Measurements from ENCODE around the gene BEST1.
"Not testable (repeated sequence)": the region's sequence is repeated elsewhere in the genome, so short reads cannot be mapped to it uniquely, and the experiment has no call there.

BEST1 gene

GRCh38 chr11:61949169-61950034, 749 bp upstream of the BEST1 start:
- DNase-seq, result no peak

DNA sequence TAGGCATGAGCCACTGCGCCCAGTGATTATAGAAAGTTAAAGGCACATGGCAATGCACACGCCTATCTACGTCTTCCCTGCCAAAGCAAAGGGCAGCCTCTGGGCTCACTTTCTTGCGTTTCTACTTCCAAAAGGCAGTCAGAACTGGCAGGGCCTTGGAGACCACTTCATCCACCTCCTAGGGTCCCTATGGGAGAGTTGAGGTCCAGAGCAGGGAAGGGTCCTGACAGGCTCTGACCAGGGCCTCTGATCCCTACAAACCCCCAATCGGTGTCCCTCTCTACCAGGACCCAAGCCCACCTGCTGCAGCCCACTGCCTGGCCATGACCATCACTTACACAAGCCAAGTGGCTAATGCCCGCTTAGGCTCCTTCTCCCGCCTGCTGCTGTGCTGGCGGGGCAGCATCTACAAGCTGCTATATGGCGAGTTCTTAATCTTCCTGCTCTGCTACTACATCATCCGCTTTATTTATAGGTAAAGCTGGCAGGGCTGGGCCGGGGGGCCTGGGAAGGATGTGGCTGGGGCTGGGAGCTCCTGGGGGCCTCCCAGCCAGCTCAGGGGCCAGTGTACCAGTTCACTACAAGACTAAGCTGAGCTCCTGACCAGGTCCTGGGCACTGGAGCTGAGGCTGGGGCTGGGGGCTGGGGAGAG, 1.5 kb downstream of the BEST1 start:
- no peak for DNase-seq

DNA sequence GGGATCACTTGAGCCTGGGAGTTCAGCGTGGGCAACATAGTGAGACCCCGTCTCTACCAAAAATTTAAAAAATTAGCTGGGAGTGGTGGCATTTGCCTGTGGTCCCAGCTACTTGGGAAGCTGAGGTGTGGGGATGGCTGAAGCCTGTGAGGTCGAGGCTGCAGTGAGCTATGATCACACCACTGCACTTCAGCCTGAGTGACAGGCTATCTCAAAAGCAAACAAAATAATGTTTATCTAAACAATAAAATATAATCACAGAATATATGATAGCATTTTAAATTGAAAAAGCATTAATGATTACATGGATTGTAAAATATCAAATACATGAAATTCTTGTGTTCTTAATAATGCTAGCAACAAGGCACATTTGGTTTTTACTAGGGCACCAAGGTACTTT, 2.7 kb downstream of the BEST1 start:
- DNase-seq, result no peak

DNA sequence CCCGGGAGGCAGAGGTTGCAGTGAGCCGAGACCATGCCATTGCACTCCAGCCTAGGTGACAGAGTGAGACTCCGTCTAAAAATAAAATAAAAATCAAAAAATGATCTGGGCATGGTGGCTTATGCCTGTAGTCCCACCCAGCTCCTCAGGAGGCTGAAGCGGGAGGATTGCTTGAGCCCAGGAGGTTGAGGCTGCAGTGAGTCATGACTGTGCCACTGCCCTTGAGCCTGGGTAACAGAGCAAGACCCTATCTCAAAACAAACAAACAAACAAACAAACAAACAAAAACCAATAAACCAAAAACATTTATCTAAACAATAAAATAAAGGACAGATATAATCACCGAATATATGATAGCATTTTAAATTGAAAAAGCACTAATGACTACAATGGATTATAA, 3.5 kb downstream of the BEST1 start:
- DNase-seq, result not testable (repeated sequence)

DNA sequence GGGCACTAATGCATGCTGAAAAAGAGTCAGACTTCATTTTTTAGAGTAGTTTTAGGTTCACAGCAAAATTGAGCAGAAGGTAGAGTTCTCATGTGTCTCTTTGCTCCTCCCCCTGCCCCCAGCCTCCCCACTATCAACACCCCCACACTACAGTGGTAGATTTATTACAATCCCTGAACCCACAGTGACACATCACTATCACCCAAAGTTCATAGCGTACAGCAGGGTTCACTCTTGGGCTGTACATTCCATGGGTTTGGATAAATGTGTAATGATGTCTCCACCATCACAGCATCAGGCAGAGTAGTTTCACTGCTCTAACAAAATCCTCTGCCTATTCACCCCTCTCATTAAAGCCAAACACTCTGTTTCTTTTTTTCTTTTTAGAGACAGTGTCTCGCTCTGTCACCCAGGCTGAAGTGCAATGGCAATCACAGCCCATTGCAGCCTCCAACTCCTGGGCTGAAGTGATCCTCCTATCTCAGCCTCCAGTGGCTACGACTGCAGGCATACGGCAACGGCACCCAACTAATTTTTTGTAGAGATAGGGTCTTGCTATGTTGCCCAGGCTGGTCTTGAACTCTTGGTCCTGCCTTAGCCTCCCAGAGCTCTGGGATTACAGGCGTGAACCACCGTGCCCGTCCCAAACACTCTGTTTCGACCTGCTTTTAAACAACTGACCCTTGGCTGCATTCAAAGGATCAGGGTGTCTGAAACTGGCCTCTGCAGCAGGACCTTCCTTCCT, 4.1 kb downstream of the BEST1 start:
- DNase-seq, result no peak

DNA sequence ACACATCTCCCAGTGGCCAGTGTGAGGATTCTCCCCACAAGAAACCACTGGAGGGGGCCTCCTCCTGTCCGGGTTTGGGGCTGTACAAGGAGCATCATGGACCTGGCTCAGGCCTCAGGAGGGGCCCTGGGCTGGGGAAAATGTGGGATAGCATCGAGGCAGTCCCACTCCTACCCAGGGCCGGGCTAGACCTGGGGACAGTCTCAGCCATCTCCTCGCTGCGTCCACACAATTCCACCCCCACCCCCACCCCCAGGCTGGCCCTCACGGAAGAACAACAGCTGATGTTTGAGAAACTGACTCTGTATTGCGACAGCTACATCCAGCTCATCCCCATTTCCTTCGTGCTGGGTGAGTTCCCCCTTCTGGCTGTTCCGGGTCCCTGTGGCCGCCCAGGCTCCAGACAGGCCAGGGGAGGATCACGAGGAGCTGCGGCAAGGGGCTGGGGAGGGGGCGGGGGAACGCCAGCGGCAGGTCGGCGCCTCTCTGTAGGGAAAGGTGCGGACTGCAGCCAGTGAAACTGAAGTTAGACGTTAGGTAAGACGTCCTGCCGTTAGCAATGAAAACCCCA, 4.8 kb downstream of the BEST1 start:
- DNase-seq, result no peak

GRCh38 chr11:61955422-61956135, 5.4 kb downstream of the BEST1 start:
- peak; percentile 20 for DNase-seq

- DNase-seq, result no peak
Observed at GRCh38 chr11:61956191-61957020, 6.3 kb downstream of the BEST1 start.

DNA sequence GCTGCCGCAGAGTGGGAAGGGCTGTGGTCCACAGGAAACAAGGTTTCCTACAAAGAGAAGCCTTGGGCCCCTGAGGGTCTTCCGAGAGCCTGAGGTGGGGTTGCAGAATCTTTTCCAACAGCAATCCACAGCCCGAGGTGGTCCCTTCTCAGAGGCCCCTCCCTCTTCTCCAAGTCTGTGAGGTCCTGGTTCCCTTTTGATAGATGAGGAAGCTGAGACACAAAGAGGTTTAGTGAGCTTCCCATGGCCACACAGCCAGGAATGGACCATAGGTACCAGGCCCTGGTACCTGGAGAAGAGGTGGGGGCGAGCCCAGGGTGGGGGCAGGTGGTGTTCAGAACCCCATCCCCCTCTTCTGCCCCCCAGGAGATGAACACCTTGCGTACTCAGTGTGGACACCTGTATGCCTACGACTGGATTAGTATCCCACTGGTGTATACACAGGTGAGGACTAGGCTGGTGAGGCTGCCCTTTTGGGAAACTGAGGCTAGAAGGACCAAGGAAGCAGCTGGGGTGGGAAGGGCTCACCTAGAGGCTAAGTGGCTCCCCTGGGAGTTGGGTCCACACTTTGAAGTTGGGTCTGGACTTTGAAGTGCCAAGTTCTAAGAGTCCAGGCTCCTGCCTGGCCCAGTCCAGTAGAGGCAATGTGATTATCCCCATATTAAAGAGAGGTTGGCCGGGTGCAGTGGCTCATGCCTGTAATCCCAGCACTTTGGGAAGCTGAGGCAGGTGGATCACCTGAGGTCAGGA, 7.0 kb downstream of the BEST1 start:
- no peak for DNase-seq

DNA sequence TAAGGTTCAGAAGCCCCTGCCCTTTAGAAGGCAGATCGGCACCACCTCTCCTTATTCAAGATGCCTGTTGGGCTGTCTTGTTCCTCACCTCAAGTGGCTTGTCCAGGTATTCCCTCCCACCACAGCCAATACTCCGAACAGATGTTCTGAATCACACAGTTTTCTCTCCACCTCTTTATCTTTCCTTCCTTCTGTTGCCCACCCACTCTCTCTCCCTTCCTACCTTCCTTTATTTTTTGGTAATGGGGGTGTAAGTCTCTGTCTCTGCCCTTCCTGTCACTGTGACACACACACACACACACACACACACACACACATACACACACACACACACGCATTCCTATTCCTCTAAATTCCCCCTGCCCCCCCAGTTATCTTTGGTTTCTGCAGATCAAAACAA, 8.4 kb downstream of the BEST1 start:
- no peak for DNase-seq

DNA sequence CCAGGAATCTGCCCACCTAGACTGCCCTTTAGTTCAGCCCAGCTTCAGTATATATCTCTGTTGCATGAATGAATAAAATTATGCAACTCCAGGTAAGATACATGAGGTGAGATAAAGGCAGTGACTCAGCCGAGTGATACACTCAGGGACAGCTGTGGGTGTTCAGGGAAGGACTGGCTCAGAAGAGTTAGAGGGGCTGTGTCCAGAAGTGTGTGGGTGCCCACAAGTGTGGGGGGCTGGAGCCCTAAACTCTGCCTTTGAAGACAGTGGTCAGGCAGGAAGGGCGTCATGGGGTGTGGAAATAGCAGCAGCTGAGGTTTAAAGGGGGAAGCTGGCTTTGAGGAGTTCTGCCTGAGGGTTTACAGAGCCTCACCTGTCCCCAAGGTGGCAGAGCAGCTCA, 9.0 kb downstream of the BEST1 start:
- DNase-seq, result no peak

DNA sequence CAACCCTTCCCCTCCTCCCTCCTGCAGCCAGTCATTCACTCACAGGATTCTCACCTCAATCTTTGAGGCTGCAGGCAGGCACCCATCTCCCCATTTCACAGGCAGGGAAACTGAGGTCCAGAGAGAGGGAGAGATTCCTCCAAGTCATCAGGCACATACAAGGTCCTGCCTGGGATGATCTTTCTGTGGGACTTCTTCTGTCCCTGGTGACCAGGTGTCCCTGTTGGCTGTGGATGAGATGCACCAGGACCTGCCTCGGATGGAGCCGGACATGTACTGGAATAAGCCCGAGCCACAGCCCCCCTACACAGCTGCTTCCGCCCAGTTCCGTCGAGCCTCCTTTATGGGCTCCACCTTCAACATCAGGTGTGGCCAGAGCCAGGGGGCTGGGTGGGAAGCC, 9.5 kb downstream of the BEST1 start:
- no peak for DNase-seq

DNA sequence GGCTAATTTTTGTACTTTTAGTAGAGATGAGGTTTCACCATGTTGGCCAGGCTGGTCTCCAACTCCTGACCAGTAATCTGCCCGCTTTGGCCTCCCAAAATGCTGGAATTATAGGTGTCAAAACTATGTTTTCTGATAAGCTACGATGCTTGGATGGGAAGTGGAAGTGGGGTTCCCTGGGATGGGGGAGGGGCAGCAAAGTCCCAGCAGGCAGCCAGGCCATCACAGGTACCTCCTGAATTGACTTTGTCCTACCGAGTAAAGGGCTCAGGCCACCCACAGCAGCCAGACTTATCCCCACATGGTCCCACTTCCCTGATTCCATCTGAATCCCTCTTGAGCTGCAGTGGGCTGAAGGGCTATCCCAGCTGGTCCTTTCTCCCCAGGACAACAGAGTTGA, 10.4 kb downstream of the BEST1 start:
- DNase-seq, result no peak

- no peak for DNase-seq
Observed at GRCh38 chr11:61961570-61962212, 11.5 kb downstream of the BEST1 start.

GRCh38 chr11:61962213-61963015, 12.3 kb downstream of the BEST1 start:
- DNase-seq, result no peak

- no peak for DNase-seq
Observed at GRCh38 chr11:61963016-61963281, 12.8 kb downstream of the BEST1 start.

DNA sequence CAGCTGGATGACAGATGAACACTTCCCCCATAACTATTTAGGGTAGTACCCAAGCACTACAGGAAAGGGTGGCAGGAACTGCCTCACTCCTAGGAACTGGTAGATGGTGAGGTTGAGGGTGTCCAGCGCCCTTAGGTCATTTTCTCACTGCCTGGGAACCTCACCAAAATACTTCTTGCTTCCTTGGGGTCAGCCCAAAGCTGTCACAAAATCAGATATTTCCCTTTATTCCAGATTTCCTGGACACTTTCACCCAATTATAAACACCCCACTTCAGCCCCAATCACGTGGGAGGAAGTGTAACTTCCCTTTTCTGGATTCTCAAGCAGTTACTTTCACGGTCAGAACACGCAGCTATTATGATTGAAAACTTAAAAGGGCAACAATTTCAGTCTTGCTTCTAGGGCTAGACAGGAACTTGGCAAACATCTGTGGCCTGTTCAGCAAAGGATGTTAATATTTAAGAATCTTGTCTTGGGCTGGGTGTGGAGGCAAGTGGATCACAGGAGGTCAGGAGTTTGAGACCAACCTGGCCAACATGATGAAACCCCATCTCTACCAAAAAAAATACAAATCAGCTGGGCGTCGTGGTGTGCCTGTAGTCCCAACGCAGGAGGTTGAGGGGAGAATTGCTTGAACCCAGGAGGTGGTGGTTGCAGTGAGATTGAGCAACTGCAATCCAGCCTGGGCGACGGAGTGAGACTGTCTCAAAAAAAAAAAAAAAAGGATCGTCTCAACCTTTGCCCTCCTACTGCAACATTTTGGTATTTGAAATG, 13.3 kb downstream of the BEST1 start:
- no peak for DNase-seq

GRCh38 chr11:61964058-61964665, 14.0 kb downstream of the BEST1 start:
- DNase-seq, result no peak

Measured in activated gamma-delta T cell (primary cell).